K562 (cell line): ENCODE data around the gene CUEDC2. TPM values are rescaled to one million over a fixed set of nuclear protein-coding genes. Genes with fewer than 3 reads are reported as not detected.

ENCODE experiments used
- ARID1B ChIP-seq: fragments of 450-650 bp; IDR thresholded peaks from 2 replicates; pipeline ENCODE4 v1.6.1; 2016; ENCODE audit warnings: antibody characterized with exemption, mild to moderate bottlenecking, inconsistent platforms
- BHLHE40 ChIP-seq: IDR thresholded peaks from 2 replicates; pipeline ENCODE4 v1.6.1; 2011; ENCODE audit warnings: low read length, improper control_type of control experiment
- CC2D1A ChIP-seq: fragments of 450-650 bp; IDR thresholded peaks from 2 replicates; pipeline ENCODE4 v1.6.1; 2017; ENCODE audit warnings: mild to moderate bottlenecking
- CHCHD3 ChIP-seq: fragments of 250-450 bp; sonication (Bioruptor Pico); IDR thresholded peaks from 2 replicates; pipeline ENCODE4 v2.1.2; 2022; ENCODE audit warnings: mild to moderate bottlenecking
- CSDE1 ChIP-seq, 2 experiments: fragments of 450-650 bp; IDR thresholded peaks; 2 replicates each; pipeline ENCODE4 v1.6.1; 2016; ENCODE audit warnings: mild to moderate bottlenecking in 1 of 2
- EP400 ChIP-seq: fragments of 450-650 bp; IDR thresholded peaks from 2 replicates; pipeline ENCODE4 v1.6.1; 2017; ENCODE audit warnings: antibody characterized with exemption, mild to moderate bottlenecking, moderate library complexity
- GTF2E2 ChIP-seq: fragments of 200-800 bp; sonication (Bioruptor generic); IDR thresholded peaks from 2 replicates; pipeline ENCODE4 v1.6.1; 2016; ENCODE audit warnings: missing genetic modification characterization, missing compliant biosample characterization
- IFI16 ChIP-seq: fragments of 250-450 bp; sonication (Bioruptor Pico); IDR thresholded peaks from 2 replicates; pipeline ENCODE4 v2.1.2; 2022; ENCODE audit warnings: mild to moderate bottlenecking, inconsistent platforms
- KHSRP ChIP-seq: fragments of 450-650 bp; IDR thresholded peaks from 2 replicates; pipeline ENCODE4 v1.6.1; 2017
- MEF2A ChIP-seq: IDR thresholded peaks from 2 replicates; pipeline ENCODE4 v1.6.1; 2011; ENCODE audit warnings: low read depth, mild to moderate bottlenecking, low read length, moderate library complexity; ENCODE audit not compliant: control insufficient read depth
- MYNN ChIP-seq, 2 experiments: sonication (generic); formaldehyde crosslinking in 1 of 2; IDR thresholded peaks; 2 replicates each; pipeline versions ENCODE4 v1.5.0 to v1.6.1; 2016 to 2020; ENCODE audit warnings: antibody characterized with exemption in 1 of 2, missing genetic modification reagents in 1 of 2
- NCOA2 ChIP-seq, 2 experiments: fragments of 450-650 bp; IDR thresholded peaks; 2 replicates each; pipeline ENCODE4 v1.6.1; 2018; ENCODE audit warnings: mild to moderate bottlenecking in 2 of 2, moderate library complexity in 1 of 2; ENCODE audit not compliant: partially characterized antibody in 2 of 2
- PRPF4 ChIP-seq: fragments of 200-400 bp; formaldehyde crosslinking; IDR thresholded peaks from one replicate; pipeline ENCODE4 v1.6.1; 2017; ENCODE audit warnings: low read length, low read depth, mild to moderate bottlenecking; ENCODE audit not compliant: insufficient read depth, poor library complexity, severe bottlenecking
- RHOXF2B ChIP-seq: fragments of 250-450 bp; sonication (Bioruptor Pico); conservative IDR thresholded peaks from 2 replicates; pipeline ENCODE4 v1.5.1; 2021
- SIRT6 ChIP-seq: IDR thresholded peaks from one replicate; pipeline ENCODE4 v1.6.1; 2012; ENCODE audit warnings: low read depth, mild to moderate bottlenecking, control low read depth, inconsistent platforms, low read length, moderate library complexity
- ZNF347 ChIP-seq: fragments of 450-650 bp; formaldehyde crosslinking; IDR thresholded peaks from 2 replicates; pipeline ENCODE4 v1.4.0; 2020; ENCODE audit warnings: low read depth, mild to moderate bottlenecking, moderate library complexity
- ZNF589 ChIP-seq: fragments of 200-800 bp; sonication (Bioruptor generic); IDR thresholded peaks from 2 replicates; pipeline ENCODE4 v1.6.1; 2016; ENCODE audit warnings: low read depth, missing genetic modification characterization, missing compliant biosample characterization
- polyA plus RNA-seq, 8 experiments: library from polyadenylated mRNA; depleted of rRNA in 4 of 8; stranded (reverse) in 5 of 8; unstranded in 3 of 8; fragments of >200 nt; fragmentation: Nextera tagmentation in 2 of 8; fragmentation: Illumina TruSeq in 1 of 8; extraction: Ambion mirVana in 2 of 8; extraction: Trizol in 1 of 8; gene quantifications; 2 replicates each; pipeline versions ENCODE4 v1.2.1 to v1.2.3, GENCODE V29; 2011 to 2014; ENCODE audit warnings: inconsistent platforms in 1 of 8, missing spikeins in 1 of 8
- total RNA-seq, 7 experiments: library from RNA; depleted of rRNA in 6 of 7; stranded (reverse); fragments of >200 nt in 6 of 7; fragmentation: Illumina TruSeq in 2 of 7; extraction: Trizol in 2 of 7; gene quantifications; 2 replicates each; pipeline versions ENCODE4 v1.2.1 to v1.2.3, GENCODE V29; 2011 to 2021; ENCODE audit warnings: low replicate concordance in 1 of 7
- TF ChIP-seq, protein P1 (sequence below): fragments of 450-650 bp; formaldehyde crosslinking; IDR thresholded peaks from 2 replicates; pipeline ENCODE4 v1.4.0; 2022; ENCODE audit warnings: missing genetic modification characterization
- TF ChIP-seq, protein P2 (sequence below), 3 experiments: fragments of 200-800 bp in 1 of 3; fragments of 250-450 bp in 1 of 3; fragments of 450-650 bp in 1 of 3; sonication (Bioruptor Pico) in 1 of 3; sonication (Bioruptor generic) in 1 of 3; formaldehyde crosslinking in 1 of 3; IDR thresholded peaks; 2 replicates each; pipeline versions ENCODE4 v1.6.1 to v1.8.0; 2016 to 2022; ENCODE audit warnings: mild to moderate bottlenecking in 2 of 3, missing genetic modification characterization in 2 of 3, missing compliant biosample characterization in 1 of 3, moderate library complexity in 1 of 3
- TF ChIP-seq, protein P3 (sequence below): sonication (generic); formaldehyde crosslinking; IDR thresholded peaks from 2 replicates; pipeline ENCODE4 v1.8.0; 2022; ENCODE audit warnings: mild to moderate bottlenecking, missing genetic modification reagents
- TF ChIP-seq, protein P4 (sequence below): fragments of 450-650 bp; formaldehyde crosslinking; IDR thresholded peaks from 2 replicates; pipeline ENCODE4 v1.4.0; 2020; ENCODE audit warnings: mild to moderate bottlenecking, mixed read lengths

Gene CUEDC2
- total and polyA plus RNA-seq, 9 of the 15 experiments (the other 6 are each of a cell fraction or from before 2014, with no cell fraction given), result 8.5 to 48.9 (median 27.4) TPM

DNA sequence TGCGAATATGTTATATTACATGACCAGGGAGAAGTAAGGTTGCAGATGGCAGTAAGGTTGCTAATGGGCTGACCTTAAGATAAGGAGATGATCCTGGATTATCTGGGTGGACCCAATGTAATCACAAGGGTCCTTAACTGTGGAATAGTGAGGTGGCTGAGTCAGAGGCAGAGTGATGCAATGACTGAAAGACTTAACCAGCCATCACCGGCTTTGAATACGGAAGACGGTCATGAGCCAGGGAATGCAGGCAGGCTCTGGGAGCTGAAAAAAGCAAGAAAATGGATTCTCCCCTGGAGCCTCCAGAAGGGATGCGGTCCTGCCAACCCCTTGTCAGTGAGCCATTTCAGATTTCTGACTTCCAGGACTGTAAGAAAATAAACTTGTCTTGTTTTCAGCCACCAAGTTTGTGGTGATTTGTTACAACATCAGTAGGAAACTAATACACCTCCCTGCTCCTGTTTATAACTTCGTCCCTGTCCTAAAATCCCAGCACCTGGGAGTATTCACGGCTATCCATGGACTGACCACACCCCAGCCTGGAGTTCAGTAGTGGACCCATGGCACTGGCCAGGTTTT is 23.6 kb upstream of the CUEDC2 start (continued):
- TF ChIP-seq, protein P1, sequence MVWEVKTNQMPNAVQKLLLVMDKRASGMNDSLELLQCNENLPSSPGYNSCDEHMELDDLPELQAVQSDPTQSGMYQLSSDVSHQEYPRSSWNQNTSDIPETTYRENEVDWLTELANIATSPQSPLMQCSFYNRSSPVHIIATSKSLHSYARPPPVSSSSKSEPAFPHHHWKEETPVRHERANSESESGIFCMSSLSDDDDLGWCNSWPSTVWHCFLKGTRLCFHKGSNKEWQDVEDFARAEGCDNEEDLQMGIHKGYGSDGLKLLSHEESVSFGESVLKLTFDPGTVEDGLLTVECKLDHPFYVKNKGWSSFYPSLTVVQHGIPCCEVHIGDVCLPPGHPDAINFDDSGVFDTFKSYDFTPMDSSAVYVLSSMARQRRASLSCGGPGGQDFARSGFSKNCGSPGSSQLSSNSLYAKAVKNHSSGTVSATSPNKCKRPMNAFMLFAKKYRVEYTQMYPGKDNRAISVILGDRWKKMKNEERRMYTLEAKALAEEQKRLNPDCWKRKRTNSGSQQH, result peak; percentile 57; the same call in 1 of the 2 replicates
- TF ChIP-seq IFI16 (CRISPR knock-in tag) (no peak; the same call in 1 of the 2 replicates), MYNN (IDR thresholded peaks at IDR 0.05) (no peak), MYNN (CRISPR knock-in tag; IDR thresholded peaks at IDR 0.05) (no peak), CSDE1 (IDR thresholded peaks at IDR 0.05) (no peak), PRPF4 (no peak), EP400 (peak; percentile 82), ZNF347 (no peak), CHCHD3 (CRISPR knock-in tag) (no peak), RHOXF2B (CRISPR knock-in tag) (no peak), ARID1B (peak; percentile 90), SIRT6 (no peak), NCOA2 (IDR thresholded peaks at IDR 0.05; ENCODE audit: partially characterized antibody in 2 of 2) (no peak), BHLHE40 (no peak), KHSRP (no peak), MEF2A (no peak), GTF2E2 (no peak), CC2D1A (no peak), ZNF589 (peak; percentile 79)
- TF ChIP-seq, protein P2, sequence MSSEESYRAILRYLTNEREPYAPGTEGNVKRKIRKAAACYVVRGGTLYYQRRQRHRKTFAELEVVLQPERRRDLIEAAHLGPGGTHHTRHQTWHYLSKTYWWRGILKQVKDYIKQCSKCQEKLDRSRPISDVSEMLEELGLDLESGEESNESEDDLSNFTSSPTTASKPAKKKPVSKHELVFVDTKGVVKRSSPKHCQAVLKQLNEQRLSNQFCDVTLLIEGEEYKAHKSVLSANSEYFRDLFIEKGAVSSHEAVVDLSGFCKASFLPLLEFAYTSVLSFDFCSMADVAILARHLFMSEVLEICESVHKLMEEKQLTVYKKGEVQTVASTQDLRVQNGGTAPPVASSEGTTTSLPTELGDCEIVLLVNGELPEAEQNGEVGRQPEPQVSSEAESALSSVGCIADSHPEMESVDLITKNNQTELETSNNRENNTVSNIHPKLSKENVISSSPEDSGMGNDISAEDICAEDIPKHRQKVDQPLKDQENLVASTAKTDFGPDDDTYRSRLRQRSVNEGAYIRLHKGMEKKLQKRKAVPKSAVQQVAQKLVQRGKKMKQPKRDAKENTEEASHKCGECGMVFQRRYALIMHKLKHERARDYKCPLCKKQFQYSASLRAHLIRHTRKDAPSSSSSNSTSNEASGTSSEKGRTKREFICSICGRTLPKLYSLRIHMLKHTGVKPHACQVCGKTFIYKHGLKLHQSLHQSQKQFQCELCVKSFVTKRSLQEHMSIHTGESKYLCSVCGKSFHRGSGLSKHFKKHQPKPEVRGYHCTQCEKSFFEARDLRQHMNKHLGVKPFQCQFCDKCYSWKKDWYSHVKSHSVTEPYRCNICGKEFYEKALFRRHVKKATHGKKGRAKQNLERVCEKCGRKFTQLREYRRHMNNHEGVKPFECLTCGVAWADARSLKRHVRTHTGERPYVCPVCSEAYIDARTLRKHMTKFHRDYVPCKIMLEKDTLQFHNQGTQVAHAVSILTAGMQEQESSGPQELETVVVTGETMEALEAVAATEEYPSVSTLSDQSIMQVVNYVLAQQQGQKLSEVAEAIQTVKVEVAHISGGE (CRISPR knock-in tag; IDR thresholded peaks at IDR 0.05), result no peak
- TF ChIP-seq, protein P3, sequence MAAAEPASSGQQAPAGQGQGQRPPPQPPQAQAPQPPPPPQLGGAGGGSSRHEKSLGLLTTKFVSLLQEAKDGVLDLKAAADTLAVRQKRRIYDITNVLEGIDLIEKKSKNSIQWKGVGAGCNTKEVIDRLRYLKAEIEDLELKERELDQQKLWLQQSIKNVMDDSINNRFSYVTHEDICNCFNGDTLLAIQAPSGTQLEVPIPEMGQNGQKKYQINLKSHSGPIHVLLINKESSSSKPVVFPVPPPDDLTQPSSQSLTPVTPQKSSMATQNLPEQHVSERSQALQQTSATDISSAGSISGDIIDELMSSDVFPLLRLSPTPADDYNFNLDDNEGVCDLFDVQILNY (CRISPR knock-in tag), result no peak
- TF ChIP-seq, protein P4, sequence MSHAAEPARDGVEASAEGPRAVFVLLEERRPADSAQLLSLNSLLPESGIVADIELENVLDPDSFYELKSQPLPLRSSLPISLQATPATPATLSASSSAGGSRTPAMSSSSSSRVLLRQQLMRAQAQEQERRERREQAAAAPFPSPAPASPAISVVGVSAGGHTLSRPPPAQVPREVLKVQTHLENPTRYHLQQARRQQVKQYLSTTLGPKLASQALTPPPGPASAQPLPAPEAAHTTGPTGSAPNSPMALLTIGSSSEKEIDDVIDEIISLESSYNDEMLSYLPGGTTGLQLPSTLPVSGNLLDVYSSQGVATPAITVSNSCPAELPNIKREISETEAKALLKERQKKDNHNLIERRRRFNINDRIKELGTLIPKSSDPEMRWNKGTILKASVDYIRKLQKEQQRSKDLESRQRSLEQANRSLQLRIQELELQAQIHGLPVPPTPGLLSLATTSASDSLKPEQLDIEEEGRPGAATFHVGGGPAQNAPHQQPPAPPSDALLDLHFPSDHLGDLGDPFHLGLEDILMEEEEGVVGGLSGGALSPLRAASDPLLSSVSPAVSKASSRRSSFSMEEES (CRISPR knock-in tag), result no peak
